Keratinocyte (primary cell): ENCODE data around the gene GALNT9. TPM values are rescaled to one million over a fixed set of nuclear protein-coding genes. Genes with fewer than 3 reads are reported as not detected.
"Not testable (repeated sequence)": the region's sequence is repeated elsewhere in the genome, so short reads cannot be mapped to it uniquely, and the experiment has no call there.

Experiments
- DNase-seq: peaks from one replicate; pipeline ENCODE4 v3.0.0-alpha.2; 2011; ENCODE audit warnings: low read depth, missing footprints, low spot score
- FAIRE-seq: peaks from 2 replicates; lab custom pipeline; 2011; peaks lifted over from hg19 to GRCh38; lab: Jason Lieb, UNC
- H2AFZ ChIP-seq: 2 replicates; pipeline ENCODE4 v1.6.0; 2012; ENCODE audit warnings: low read length, control low read depth, inconsistent platforms; ENCODE audit not compliant: control insufficient read depth
- H3K27ac ChIP-seq: 2 replicates; pipeline ENCODE4 v1.5.1; 2011; ENCODE audit warnings: low read length; ENCODE audit not compliant: control insufficient read depth, insufficient read depth
- H3K27me3 ChIP-seq: 3 replicates; pipeline ENCODE4 v1.6.0; 2011; ENCODE audit warnings: low read length; ENCODE audit not compliant: control insufficient read depth, insufficient read depth; ENCODE audit errors: extremely low read depth
- H3K36me3 ChIP-seq, 2 experiments: 2 replicates in 1 of 2; 3 replicates in 1 of 2; pipeline ENCODE4 v1.5.1; 2011; ENCODE audit warnings: low read length in 2 of 2, mild to moderate bottlenecking in 1 of 2; ENCODE audit not compliant: control insufficient read depth in 2 of 2, insufficient read depth in 2 of 2; ENCODE audit errors: extremely low read depth in 1 of 2
- H3K4me1 ChIP-seq: 3 replicates; pipeline ENCODE4 v1.5.1; 2011; ENCODE audit warnings: low read length; ENCODE audit not compliant: control insufficient read depth, insufficient read depth; ENCODE audit errors: extremely low read depth
- H3K4me2 ChIP-seq: 3 replicates; pipeline ENCODE4 v1.6.0; 2011; ENCODE audit warnings: low read depth, low read length; ENCODE audit not compliant: control insufficient read depth, insufficient read depth; ENCODE audit errors: extremely low read depth
- H3K4me3 ChIP-seq, 3 experiments: fragments of 200-600 bp in 1 of 3; sonication (generic) in 1 of 3; 2 replicates in 2 of 3; 3 replicates in 1 of 3; pipeline ENCODE4 v1.5.1; 2011 to 2016; ENCODE audit warnings: low read length in 3 of 3, mild to moderate bottlenecking in 3 of 3, control low read depth in 2 of 3, inconsistent platforms in 1 of 3, low read depth in 1 of 3, mixed read lengths in 1 of 3, mixed run types in 1 of 3, moderate library complexity in 1 of 3; ENCODE audit not compliant: control insufficient read depth in 2 of 3, insufficient read depth in 2 of 3; ENCODE audit errors: extremely low read depth in 1 of 3
- H3K79me2 ChIP-seq: 2 replicates; pipeline ENCODE4 v1.6.0; 2012; ENCODE audit warnings: low read length; ENCODE audit not compliant: control insufficient read depth, insufficient read depth
- H3K9ac ChIP-seq: 3 replicates; pipeline ENCODE4 v1.6.0; 2011; ENCODE audit warnings: low read length; ENCODE audit not compliant: control insufficient read depth, insufficient read depth; ENCODE audit errors: extremely low read depth
- H3K9me1 ChIP-seq: 3 replicates; pipeline ENCODE4 v1.6.0; 2011; ENCODE audit warnings: low read length; ENCODE audit not compliant: control insufficient read depth, insufficient read depth; ENCODE audit errors: extremely low read depth
- H3K9me3 ChIP-seq: 2 replicates; pipeline ENCODE4 v1.5.1; 2012; ENCODE audit warnings: low read depth, low read length; ENCODE audit not compliant: control insufficient read depth
- H4K20me1 ChIP-seq: 3 replicates; pipeline ENCODE4 v1.6.0; 2011; ENCODE audit warnings: low read length; ENCODE audit not compliant: control insufficient read depth, insufficient read depth; ENCODE audit errors: extremely low read depth
- CTCF ChIP-seq, 3 experiments: IDR thresholded peaks in 1 of 3; conservative IDR thresholded peaks in 1 of 3; optimal IDR thresholded peaks in 1 of 3; 2 replicates in 2 of 3; 3 replicates in 1 of 3; pipeline versions ENCODE3 to v1.5.1; 2011; ENCODE audit warnings: low read length in 3 of 3, mild to moderate bottlenecking in 3 of 3, moderate library complexity in 2 of 3, control low read depth in 1 of 3, inconsistent platforms in 1 of 3; ENCODE audit not compliant: insufficient read depth in 2 of 3; ENCODE audit errors: extremely low read depth in 1 of 3
- EZH2 ChIP-seq: IDR thresholded peaks from one replicate; pipeline ENCODE4 v1.6.1; 2012; ENCODE audit warnings: inconsistent platforms, mild to moderate bottlenecking, low read length, moderate library complexity
- dilution Hi-C: fragments of 300-500 bp; cut with MboI; formaldehyde crosslinking; loops from one replicate; pipeline ENCODE4 v1.7.0; 2020; ENCODE audit warnings: low sequenced_read_pairs; ENCODE audit not compliant: extremely low pct_ligation_motif_present
- polyA plus RNA-seq, 5 experiments: library from polyadenylated mRNA; depleted of rRNA in 3 of 5; stranded (reverse) in 3 of 5; stranded (forward) in 1 of 5; unstranded in 1 of 5; fragments of >200 nt; gene quantifications; 1 replicate in 1 of 5; 2 replicates in 3 of 5; 3 replicates in 1 of 5; pipeline versions ENCODE4 v1.2.1 to v1.2.3, GENCODE V29; 2011 to 2012; ENCODE audit warnings: missing spikeins in 2 of 5, low read depth in 1 of 5, low replicate concordance in 1 of 5

Gene GALNT9
- polyA plus RNA-seq, 1 donor (not counting 4 experiments of a cell fraction or from before 2014, with no cell fraction given): not detected

- Histone ChIP-seq H3K27me3 (no peaks in the 10 kb centered on the region), H3K27ac (no peak overlapping the region), H3K9me1 (no peaks in the 10 kb centered on the region), H2AFZ (no peak overlapping the region), H3K4me3 (no peak overlapping the region), H3K36me3 (no peaks in the 10 kb centered on the region), H3K9me3 (no peaks in the 10 kb centered on the region), H3K9ac (no peak overlapping the region), H3K4me2 (no peak overlapping the region), H3K4me1 (no peaks in the 10 kb centered on the region), H3K79me2 (no peaks in the 10 kb centered on the region), H4K20me1 (no peaks in the 10 kb centered on the region)
- DNase-seq: no peak
- TF ChIP-seq EZH2: no peak
- TF ChIP-seq CTCF (optimal IDR thresholded peaks at IDR 0.05 in 1 of 3, IDR thresholded peaks at IDR 0.05 in 1 of 3, conservative IDR thresholded peaks at IDR 0.05 in 1 of 3; ENCODE audit: extremely low read depth in 1 of 3, insufficient read depth in 2 of 3, low read length in 3 of 3): no peak
- dilution Hi-C loops: no loop called here
- no peak for FAIRE-seq
Observed at GRCh38 chr12:132253698-132254480, 75.5 kb downstream of the GALNT9 start.

- H3K9me1 ChIP-seq, H3K4me3 ChIP-seq, H3K4me1 ChIP-seq, H4K20me1 ChIP-seq, dilution Hi-C loops, H3K9ac ChIP-seq, FAIRE-seq, DNase-seq, H3K36me3 ChIP-seq, H3K27me3 ChIP-seq, H3K9me3 ChIP-seq, H3K27ac ChIP-seq, H3K4me2 ChIP-seq, H3K79me2 ChIP-seq, H2AFZ ChIP-seq: not testable (repeated sequence)
Observed at GRCh38 chr12:132252981-132253380, 76.4 kb downstream of the GALNT9 start.
